ENCODE results near the gene IDH3B.
"Not testable (repeated sequence)": the region's sequence is repeated elsewhere in the genome, so short reads cannot be mapped to it uniquely, and the experiment has no call there.

IDH3B gene

GRCh38 chr20:2694008-2694471, 30.0 kb upstream of the IDH3B start:
- no peak for DNase-seq

- DNase-seq, result peak; percentile 55 to 64
Observed at GRCh38 chr20:2693286-2694007, 29.4 kb upstream of the IDH3B start.

GRCh38 chr20:2692886-2693285, 28.9 kb upstream of the IDH3B start:
- peak in 1 of 2 donors; percentile 8 for DNase-seq

GRCh38 chr20:2692036-2692885, 28.2 kb upstream of the IDH3B start, which contains the start of gene EBF4:
TSS of gene EBF4 (plus strand) at chr20:2692780. CDS start at chr20:2693646, 866 bp downstream.
- peak; percentile 44 to 49 for DNase-seq

GRCh38 chr20:2691663-2692035, 27.6 kb upstream of the IDH3B start:
- no peak for DNase-seq

- DNase-seq, result no peak
Observed at GRCh38 chr20:2691127-2691526, 27.1 kb upstream of the IDH3B start.

GRCh38 chr20:2690718-2691117, 26.7 kb upstream of the IDH3B start:
- DNase-seq, result no peak

GRCh38 chr20:2690213-2690612, 26.2 kb upstream of the IDH3B start:
- no peak for DNase-seq

- DNase-seq, result peak; percentile 81
Observed at GRCh38 chr20:2688041-2688591, 24.1 kb upstream of the IDH3B start.

- no peak for DNase-seq
Observed at GRCh38 chr20:2687514-2687913, 23.5 kb upstream of the IDH3B start.

GRCh38 chr20:2684817-2685216, 20.8 kb upstream of the IDH3B start:
- DNase-seq, result peak in 1 of 2 donors; percentile 22

- DNase-seq, result not testable (repeated sequence)
Observed at GRCh38 chr20:2682040-2682439, 18.0 kb upstream of the IDH3B start.

GRCh38 chr20:2680046-2680445, 16.0 kb upstream of the IDH3B start:
- no peak for DNase-seq

GRCh38 chr20:2673453-2673852, 9.4 kb upstream of the IDH3B start:
- DNase-seq, result no peak

GRCh38 chr20:2672446-2672845, 8.4 kb upstream of the IDH3B start:
- DNase-seq, result no peak

- no peak for DNase-seq
Observed at GRCh38 chr20:2671977-2672376, 8.0 kb upstream of the IDH3B start.

- DNase-seq, result no peak
Observed at GRCh38 chr20:2663364-2663886, 591 bp downstream of the IDH3B start.

GRCh38 chr20:2659547-2659946, 4.5 kb downstream of the IDH3B start:
- DNase-seq, result no peak

- DNase-seq, result no peak
Observed at GRCh38 chr20:2658414-2659354, 5.3 kb downstream of the IDH3B start.

GRCh38 chr20:2657674-2658073, 6.3 kb downstream of the IDH3B start:
- no peak for DNase-seq

GRCh38 chr20:2657241-2657640, 6.8 kb downstream of the IDH3B start:
- DNase-seq, result no peak

- DNase-seq, result no peak
Observed at GRCh38 chr20:2656471-2657117, 7.4 kb downstream of the IDH3B start.
